HEK293 (cell line): ENCODE results near the gene DNAJC10.

Source experiments
- CTCF ChIA-PET: fragments of 350-600 bp; formaldehyde crosslinking; extraction: SDS; loops from one replicate; lab custom pipeline; 2021; ENCODE audit warnings: antibody characterized with exemption; lab: Yijun Ruan, JAX
- POLR2A ChIA-PET: fragments of 300-600 bp; formaldehyde crosslinking; extraction: SDS; loops from one replicate; lab custom pipeline; 2020; ENCODE audit warnings: antibody characterized with exemption, inconsistent platforms; lab: Yijun Ruan, JAX
- H3K27ac ChIP-seq: fragments of 200-500 bp; sonication (Bioruptor generic); 2 replicates; pipeline ENCODE4 v1.5.1; 2014; ENCODE audit warnings: low read depth, low read length, control low read depth, inconsistent platforms; ENCODE audit errors: extremely low read depth
- H3K36me3 ChIP-seq, 2 experiments: fragments of 200-500 bp in 1 of 2; sonication (Bioruptor generic) in 1 of 2; 1 replicate in 1 of 2; 2 replicates in 1 of 2; pipeline ENCODE4 v1.5.1; 2014 to 2017; ENCODE audit warnings: inconsistent platforms in 2 of 2, low read length in 2 of 2; ENCODE audit not compliant: control insufficient read depth in 2 of 2, insufficient read depth in 1 of 2
- H3K4me1 ChIP-seq: fragments of 200-500 bp; sonication (Bioruptor generic); 2 replicates; pipeline ENCODE4 v1.5.1; 2014; ENCODE audit warnings: mild to moderate bottlenecking, low read length, inconsistent platforms; ENCODE audit not compliant: control insufficient read depth, insufficient read depth
- H3K4me3 ChIP-seq: 2 replicates; pipeline ENCODE4 v1.5.1; 2011; ENCODE audit warnings: low read depth, mild to moderate bottlenecking, control low read depth, low read length, moderate library complexity
- H3K9me3 ChIP-seq: fragments of 200-500 bp; sonication (Bioruptor generic); 2 replicates; pipeline ENCODE4 v1.5.1; 2014; ENCODE audit warnings: low read depth, low read length, inconsistent platforms; ENCODE audit not compliant: control insufficient read depth, insufficient read depth
- KLF16 ChIP-seq: fragments of 450-650 bp; formaldehyde crosslinking; IDR thresholded peaks from 2 replicates; pipeline ENCODE4 v1.5.1; 2017; ENCODE audit warnings: missing biosample characterization, missing genetic modification characterization
- PRDM1 ChIP-seq: fragments of 450-650 bp; formaldehyde crosslinking; IDR thresholded peaks from 2 replicates; pipeline ENCODE4; 2016; ENCODE audit warnings: missing biosample characterization, missing genetic modification characterization
- REPIN1 ChIP-seq: fragments of 450-650 bp; formaldehyde crosslinking; IDR thresholded peaks from 2 replicates; pipeline ENCODE4 v1.5.1; 2017; ENCODE audit warnings: missing biosample characterization, missing genetic modification characterization, low read depth
- ZBTB7A ChIP-seq: fragments of 450-650 bp; formaldehyde crosslinking; IDR thresholded peaks from 2 replicates; pipeline ENCODE4 v1.5.1; 2016; ENCODE audit warnings: low read depth, missing biosample characterization, missing genetic modification characterization
- ZFP37 ChIP-seq: fragments of 450-650 bp; formaldehyde crosslinking; IDR thresholded peaks from 2 replicates; pipeline ENCODE4 v1.5.1; 2016; ENCODE audit warnings: missing biosample characterization, missing genetic modification characterization
- ZNF274 ChIP-seq, 2 experiments: fragments of 200-500 bp in 1 of 2; fragments of 450-650 bp in 1 of 2; sonication (Bioruptor generic) in 1 of 2; formaldehyde crosslinking in 1 of 2; IDR thresholded peaks; 2 replicates each; pipeline versions ENCODE4 v1.5.1 to v1.6.1; 2014 to 2016; ENCODE audit warnings: borderline replicate concordance in 1 of 2, inconsistent platforms in 1 of 2, low read length in 1 of 2, missing biosample characterization in 1 of 2, missing genetic modification characterization in 1 of 2
- ZNF292 ChIP-seq: fragments of 450-650 bp; formaldehyde crosslinking; IDR thresholded peaks from 2 replicates; pipeline ENCODE4 v1.5.1; 2016; ENCODE audit warnings: low read depth, missing biosample characterization, missing genetic modification characterization, borderline replicate concordance
- ZNF510 ChIP-seq: fragments of 450-650 bp; formaldehyde crosslinking; IDR thresholded peaks from 2 replicates; pipeline ENCODE4 v1.5.1; 2018; ENCODE audit warnings: mild to moderate bottlenecking, missing genetic modification characterization, missing biosample characterization; ENCODE audit not compliant: insufficient replicate concordance
- ZNF529 ChIP-seq: fragments of 450-650 bp; formaldehyde crosslinking; IDR thresholded peaks from 2 replicates; pipeline ENCODE4 v1.5.1; 2017; ENCODE audit warnings: missing genetic modification characterization, missing biosample characterization; ENCODE audit not compliant: insufficient replicate concordance
- ZNF626 ChIP-seq: fragments of 450-650 bp; sonication (Bioruptor Pico); formaldehyde crosslinking; IDR thresholded peaks from 2 replicates; pipeline ENCODE4 v1.5.1; 2018; ENCODE audit warnings: missing biosample characterization, missing genetic modification characterization, inconsistent platforms
- ZNF785 ChIP-seq: fragments of 450-650 bp; formaldehyde crosslinking; IDR thresholded peaks from 2 replicates; pipeline ENCODE4 v1.5.1; 2016; ENCODE audit warnings: missing biosample characterization, missing genetic modification characterization
- TF ChIP-seq, protein P1 (sequence below): fragments of 450-650 bp; formaldehyde crosslinking; IDR thresholded peaks from 2 replicates; pipeline ENCODE4 v1.5.1; 2016; ENCODE audit warnings: missing biosample characterization, missing genetic modification characterization
- TF ChIP-seq, protein P2 (sequence below): fragments of 450-650 bp; formaldehyde crosslinking; IDR thresholded peaks from 2 replicates; pipeline ENCODE4 v1.5.1; 2016; ENCODE audit warnings: missing biosample characterization, missing genetic modification characterization
- TF ChIP-seq, protein P3 (sequence below): fragments of 450-650 bp; formaldehyde crosslinking; optimal IDR thresholded peaks from 2 replicates; pipeline ENCODE3; 2016; ENCODE audit warnings: missing biosample characterization, mild to moderate bottlenecking, missing genetic modification characterization
- TF ChIP-seq, protein P4 (sequence below): fragments of 450-650 bp; formaldehyde crosslinking; IDR thresholded peaks from 2 replicates; pipeline ENCODE4 v1.5.1; 2016; ENCODE audit warnings: missing biosample characterization, missing genetic modification characterization
- TF ChIP-seq, protein P5 (sequence below): fragments of 450-650 bp; formaldehyde crosslinking; conservative IDR thresholded peaks from 2 replicates; pipeline ENCODE4 v1.5.1; 2016; ENCODE audit warnings: low read depth, missing biosample characterization, missing genetic modification characterization

Gene DNAJC10

DNA sequence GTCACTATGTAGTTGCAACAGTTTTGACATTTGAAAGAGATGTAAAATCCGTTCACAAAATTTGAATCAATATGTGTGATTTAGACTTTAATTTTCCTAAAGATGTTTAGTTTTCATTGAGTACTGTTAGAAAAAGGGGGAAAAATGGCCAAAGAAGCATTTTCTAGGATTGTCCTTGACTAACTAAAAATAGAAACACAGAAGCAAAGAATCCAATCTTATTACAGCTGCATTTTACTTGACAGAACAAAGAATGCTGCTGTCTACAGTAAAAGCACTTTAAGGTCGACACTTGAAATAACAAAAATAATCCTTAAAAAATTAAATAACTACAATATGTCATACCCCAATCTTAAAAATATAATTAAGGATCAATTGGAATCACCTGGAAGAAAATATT lies 101.5 kb downstream of the DNAJC10 start:
- no peak for TF ChIP-seq ZNF626 (tag by site-specific recombination)
- no peak for TF ChIP-seq REPIN1 (tag by site-specific recombination)
- TF ChIP-seq ZNF292: no peak
- no peak for TF ChIP-seq ZFP37 (tag by site-specific recombination)
- TF ChIP-seq, protein P1, sequence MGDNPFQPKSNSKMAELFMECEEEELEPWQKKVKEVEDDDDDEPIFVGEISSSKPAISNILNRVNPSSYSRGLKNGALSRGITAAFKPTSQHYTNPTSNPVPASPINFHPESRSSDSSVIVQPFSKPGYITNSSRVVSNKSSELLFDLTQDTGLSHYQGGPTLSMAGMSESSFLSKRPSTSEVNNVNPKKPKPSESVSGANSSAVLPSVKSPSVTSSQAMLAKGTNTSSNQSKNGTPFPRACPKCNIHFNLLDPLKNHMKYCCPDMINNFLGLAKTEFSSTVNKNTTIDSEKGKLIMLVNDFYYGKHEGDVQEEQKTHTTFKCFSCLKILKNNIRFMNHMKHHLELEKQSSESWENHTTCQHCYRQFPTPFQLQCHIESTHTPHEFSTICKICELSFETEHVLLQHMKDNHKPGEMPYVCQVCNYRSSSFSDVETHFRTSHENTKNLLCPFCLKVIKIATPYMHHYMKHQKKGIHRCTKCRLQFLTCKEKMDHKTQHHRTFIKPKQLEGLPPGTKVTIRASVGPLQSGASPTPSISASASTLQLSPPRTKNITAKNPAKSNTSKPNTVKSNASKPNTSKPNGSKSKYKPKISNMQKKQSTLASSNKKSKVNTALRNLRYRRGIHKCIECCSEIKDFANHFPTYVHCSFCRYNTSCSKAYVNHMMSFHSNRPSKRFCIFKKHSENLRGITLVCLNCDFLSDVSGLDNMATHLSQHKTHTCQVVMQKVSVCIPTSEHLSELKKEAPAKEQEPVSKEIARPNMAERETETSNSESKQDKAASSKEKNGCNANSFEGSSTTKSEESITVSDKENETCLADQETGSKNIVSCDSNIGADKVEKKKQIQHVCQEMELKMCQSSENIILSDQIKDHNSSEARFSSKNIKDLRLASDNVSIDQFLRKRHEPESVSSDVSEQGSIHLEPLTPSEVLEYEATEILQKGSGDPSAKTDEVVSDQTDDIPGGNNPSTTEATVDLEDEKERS (tag by site-specific recombination): no peak
- no peak for TF ChIP-seq ZBTB7A
- TF ChIP-seq KLF16 (tag by site-specific recombination): no peak
- TF ChIP-seq ZNF510 (tag by site-specific recombination): no peak
- TF ChIP-seq ZNF529: no peak
- TF ChIP-seq ZNF785 (tag by site-specific recombination): no peak
- TF ChIP-seq, protein P2, sequence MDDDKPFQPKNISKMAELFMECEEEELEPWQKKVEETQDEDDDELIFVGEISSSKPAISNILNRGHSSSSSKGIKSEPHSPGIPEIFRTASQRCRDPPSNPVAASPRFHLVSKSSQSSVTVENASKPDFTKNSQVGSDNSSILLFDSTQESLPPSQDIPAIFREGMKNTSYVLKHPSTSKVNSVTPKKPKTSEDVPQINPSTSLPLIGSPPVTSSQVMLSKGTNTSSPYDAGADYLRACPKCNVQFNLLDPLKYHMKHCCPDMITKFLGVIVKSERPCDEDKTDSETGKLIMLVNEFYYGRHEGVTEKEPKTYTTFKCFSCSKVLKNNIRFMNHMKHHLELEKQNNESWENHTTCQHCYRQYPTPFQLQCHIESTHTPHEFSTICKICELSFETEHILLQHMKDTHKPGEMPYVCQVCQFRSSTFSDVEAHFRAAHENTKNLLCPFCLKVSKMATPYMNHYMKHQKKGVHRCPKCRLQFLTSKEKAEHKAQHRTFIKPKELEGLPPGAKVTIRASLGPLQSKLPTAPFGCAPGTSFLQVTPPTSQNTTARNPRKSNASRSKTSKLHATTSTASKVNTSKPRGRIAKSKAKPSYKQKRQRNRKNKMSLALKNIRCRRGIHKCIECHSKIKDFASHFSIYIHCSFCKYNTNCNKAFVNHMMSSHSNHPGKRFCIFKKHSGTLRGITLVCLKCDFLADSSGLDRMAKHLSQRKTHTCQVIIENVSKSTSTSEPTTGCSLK (tag by site-specific recombination): no peak
- TF ChIP-seq, protein P3, sequence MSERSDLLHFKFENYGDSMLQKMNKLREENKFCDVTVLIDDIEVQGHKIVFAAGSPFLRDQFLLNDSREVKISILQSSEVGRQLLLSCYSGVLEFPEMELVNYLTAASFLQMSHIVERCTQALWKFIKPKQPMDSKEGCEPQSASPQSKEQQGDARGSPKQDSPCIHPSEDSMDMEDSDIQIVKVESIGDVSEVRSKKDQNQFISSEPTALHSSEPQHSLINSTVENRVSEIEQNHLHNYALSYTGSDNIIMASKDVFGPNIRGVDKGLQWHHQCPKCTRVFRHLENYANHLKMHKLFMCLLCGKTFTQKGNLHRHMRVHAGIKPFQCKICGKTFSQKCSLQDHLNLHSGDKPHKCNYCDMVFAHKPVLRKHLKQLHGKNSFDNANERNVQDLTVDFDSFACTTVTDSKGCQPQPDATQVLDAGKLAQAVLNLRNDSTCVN (tag by site-specific recombination): no peak
- TF ChIP-seq, protein P4, sequence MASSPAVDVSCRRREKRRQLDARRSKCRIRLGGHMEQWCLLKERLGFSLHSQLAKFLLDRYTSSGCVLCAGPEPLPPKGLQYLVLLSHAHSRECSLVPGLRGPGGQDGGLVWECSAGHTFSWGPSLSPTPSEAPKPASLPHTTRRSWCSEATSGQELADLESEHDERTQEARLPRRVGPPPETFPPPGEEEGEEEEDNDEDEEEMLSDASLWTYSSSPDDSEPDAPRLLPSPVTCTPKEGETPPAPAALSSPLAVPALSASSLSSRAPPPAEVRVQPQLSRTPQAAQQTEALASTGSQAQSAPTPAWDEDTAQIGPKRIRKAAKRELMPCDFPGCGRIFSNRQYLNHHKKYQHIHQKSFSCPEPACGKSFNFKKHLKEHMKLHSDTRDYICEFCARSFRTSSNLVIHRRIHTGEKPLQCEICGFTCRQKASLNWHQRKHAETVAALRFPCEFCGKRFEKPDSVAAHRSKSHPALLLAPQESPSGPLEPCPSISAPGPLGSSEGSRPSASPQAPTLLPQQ (tag by site-specific recombination): no peak
- TF ChIP-seq, protein P5, sequence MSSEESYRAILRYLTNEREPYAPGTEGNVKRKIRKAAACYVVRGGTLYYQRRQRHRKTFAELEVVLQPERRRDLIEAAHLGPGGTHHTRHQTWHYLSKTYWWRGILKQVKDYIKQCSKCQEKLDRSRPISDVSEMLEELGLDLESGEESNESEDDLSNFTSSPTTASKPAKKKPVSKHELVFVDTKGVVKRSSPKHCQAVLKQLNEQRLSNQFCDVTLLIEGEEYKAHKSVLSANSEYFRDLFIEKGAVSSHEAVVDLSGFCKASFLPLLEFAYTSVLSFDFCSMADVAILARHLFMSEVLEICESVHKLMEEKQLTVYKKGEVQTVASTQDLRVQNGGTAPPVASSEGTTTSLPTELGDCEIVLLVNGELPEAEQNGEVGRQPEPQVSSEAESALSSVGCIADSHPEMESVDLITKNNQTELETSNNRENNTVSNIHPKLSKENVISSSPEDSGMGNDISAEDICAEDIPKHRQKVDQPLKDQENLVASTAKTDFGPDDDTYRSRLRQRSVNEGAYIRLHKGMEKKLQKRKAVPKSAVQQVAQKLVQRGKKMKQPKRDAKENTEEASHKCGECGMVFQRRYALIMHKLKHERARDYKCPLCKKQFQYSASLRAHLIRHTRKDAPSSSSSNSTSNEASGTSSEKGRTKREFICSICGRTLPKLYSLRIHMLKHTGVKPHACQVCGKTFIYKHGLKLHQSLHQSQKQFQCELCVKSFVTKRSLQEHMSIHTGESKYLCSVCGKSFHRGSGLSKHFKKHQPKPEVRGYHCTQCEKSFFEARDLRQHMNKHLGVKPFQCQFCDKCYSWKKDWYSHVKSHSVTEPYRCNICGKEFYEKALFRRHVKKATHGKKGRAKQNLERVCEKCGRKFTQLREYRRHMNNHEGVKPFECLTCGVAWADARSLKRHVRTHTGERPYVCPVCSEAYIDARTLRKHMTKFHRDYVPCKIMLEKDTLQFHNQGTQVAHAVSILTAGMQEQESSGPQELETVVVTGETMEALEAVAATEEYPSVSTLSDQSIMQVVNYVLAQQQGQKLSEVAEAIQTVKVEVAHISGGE (tag by site-specific recombination): no peak
- no peak for TF ChIP-seq PRDM1 (tag by site-specific recombination)
- TF ChIP-seq ZNF274 (IDR thresholded peaks at IDR 0.05; ENCODE audit: low read length): no peak
- TF ChIP-seq ZNF274 (tag by site-specific recombination; IDR thresholded peaks at IDR 0.05; ENCODE audit: borderline replicate concordance): no peak
- TF ChIP-seq, all 188 proteins: peak for 0
- no peak overlapping the region for H3K27ac ChIP-seq
- H3K36me3 ChIP-seq: no peaks in the 10 kb centered on the region
- H3K4me1 ChIP-seq: peaks cover 8% of the 10 kb centered on the region; the same call in 1 of the 2 replicates
- ChIA-PET CTCF (interaction anchor here (0.6 to 1.5 kb wide), 4 partner anchors 10 to 107 kb away, joined by 3 to 9 read pairs (median 4); no protein-coding TSS in a partner anchor), POLR2A (no interaction called here)
- H3K9me3 ChIP-seq: no peaks in the 10 kb centered on the region
- H3K4me3 ChIP-seq: no peak overlapping the region
